Adipose tissue (tissue), 3 donors: ENCODE measurements around the gene LRRC61. TPM values are rescaled to one million over a fixed set of nuclear protein-coding genes. Genes with fewer than 3 reads are reported as not detected.
A peak's percentile ranks its signal among the peaks of the same experiment; 100 is the strongest.

Experiments used
- H3K27ac ChIP-seq: one replicate; pipeline ENCODE4 v1.5.1; 2013; ENCODE audit warnings: low read depth, low read length
- WGBS, 3 donors: extraction: QIAGEN DNeasy Blood & Tissue Kit; methylation state at CpG; one replicate each; pipeline ENCODE4 v1.1.7; 2013; 5-methylcytosine and 5-hydroxymethylcytosine counted together
- polyA plus RNA-seq, 3 donors: library from polyadenylated mRNA; stranded (reverse); fragments of 200-250 nt; gene quantifications; one replicate each; pipeline ENCODE4 v1.2.3, GENCODE V29; 2013
- donor health status: healthy with polysubstance abuse.
- donor health status: Bipolar disorder and iron deficiency.
- donor health status: healthy.

LRRC61 gene
- polyA plus RNA-seq, 3 donors, result 1.3 to 12.1 (median 8.6) TPM

DNA sequence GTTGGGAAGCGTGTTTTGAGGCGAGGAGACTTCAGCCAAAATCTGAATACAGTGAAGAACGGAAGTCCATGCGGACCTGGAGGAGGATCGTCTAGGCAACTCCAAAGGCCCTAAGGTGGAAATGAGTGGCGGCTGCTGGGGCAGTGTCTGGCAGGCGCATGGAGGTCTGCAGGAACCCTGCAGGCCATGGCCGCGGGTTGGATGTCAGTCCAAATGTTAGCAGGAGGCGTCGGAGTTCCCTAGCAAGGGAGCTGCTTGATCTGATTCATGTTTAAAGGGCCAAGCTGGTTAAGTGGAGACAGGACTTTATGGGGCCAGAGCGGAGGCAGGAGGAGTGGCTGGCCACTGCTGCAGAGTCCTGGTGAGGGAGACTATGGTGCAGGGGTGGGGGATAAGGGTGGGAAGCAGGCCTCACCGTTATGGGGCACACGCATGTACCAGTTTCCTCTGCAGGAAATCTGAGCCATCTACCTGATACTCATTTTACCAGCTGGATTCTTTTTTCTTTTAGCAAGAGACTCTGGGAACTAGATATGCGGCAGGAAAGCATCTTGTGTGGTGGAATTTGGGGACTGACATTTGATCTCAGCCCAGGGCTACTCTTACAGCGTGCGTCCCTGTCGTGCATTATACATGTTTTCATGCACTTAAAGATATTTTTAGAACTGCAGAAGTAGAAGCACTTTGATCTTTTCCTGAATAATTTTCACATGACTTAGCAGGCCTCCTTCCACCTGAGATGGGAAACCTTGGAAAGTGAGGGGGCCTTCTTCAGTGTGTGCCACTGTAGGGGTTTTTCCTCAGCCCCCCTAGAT is 38.9 kb downstream of the LRRC61 start:
- WGBS, 3 donors, result 74 to 86% (median 79%) methylated on average over 18 of the region's 18 CpGs
- no peak overlapping the region for H3K27ac ChIP-seq

- 71 to 91% (median 85%) methylated on average over 4 of the region's 4 CpGs for WGBS, 3 donors
These were observed 40.2 kb downstream of the LRRC61 start for GRCh38 chr7:150363370-150363769.

DNA sequence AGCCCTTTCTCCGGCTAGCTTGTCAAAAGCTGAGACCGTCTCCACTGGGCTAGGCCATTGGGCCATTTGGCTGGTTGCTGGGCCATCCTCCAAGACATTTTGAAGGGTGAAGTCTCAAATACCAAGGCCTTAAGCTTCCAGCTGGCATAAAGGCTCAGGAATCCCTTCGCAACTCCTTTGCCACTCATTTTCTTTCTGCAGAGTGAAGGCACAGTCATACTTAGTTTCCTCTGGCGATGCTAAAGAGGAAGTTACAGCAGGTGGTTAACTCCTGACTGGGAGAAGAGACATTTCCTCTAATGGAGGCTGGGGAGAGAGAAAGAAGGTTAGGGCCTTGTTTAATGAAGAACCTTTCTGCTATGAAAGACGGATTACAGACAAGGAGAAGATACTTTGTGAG is 40.7 kb downstream of the LRRC61 start:
- no peak overlapping the region for H3K27ac ChIP-seq
- WGBS, 3 donors, result 43 to 81% (median 47%) methylated on average over 5 of the region's 5 CpGs

More at GRCh38 chr7:150363370-150363769, 40.2 kb downstream of the LRRC61 start:
- H3K27ac ChIP-seq, result no peak overlapping the region

DNA sequence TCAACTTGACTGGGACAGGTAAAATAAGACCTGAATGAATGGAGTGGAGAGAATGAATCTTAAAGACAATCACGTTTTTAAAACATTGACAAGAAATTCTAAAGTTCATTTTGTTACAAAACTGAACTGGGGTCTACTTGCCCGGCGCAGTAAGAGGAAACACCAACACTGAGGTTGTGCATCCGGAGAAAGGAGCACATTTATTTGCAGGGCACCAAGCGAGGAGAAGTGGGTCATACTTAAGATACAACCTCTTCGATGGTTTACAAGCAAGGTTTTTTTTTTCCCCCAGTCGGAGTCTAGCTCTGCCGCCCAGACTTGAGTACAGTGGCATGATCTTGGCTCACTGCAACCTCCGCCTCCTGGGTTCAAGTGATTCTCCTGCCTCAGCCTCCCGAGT is 42.0 kb downstream of the LRRC61 start:
- no peak overlapping the region for H3K27ac ChIP-seq
- WGBS, 3 donors, result 76 to 96% (median 80%) methylated on average over 10 of the region's 10 CpGs

- 66 to 84% (median 71%) methylated on average over 5 of the region's 5 CpGs for WGBS, 3 donors
These were observed 42.7 kb downstream of the LRRC61 start for GRCh38 chr7:150365673-150366398.

DNA sequence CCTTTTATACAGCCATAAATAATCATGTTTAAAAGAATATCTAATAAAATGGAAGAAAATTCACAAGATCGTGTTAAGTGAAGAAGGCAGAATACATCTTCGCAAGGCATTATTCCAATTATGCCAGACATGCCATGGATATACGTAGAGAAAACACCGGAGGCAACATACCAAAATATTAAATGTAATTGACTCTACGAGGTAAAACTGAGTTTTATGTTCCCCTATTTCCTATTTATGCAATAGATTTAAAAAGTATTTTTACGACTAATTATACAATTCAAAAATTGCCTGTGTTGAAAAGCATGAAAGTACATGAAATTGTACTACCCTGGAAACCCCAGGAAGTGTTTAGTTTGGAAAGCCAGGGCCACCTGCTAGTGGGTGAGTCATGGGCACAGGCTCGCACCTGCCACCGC is 44.5 kb downstream of the LRRC61 start:
- peak overlapping the region; percentile 11 for H3K27ac ChIP-seq
- WGBS, 3 donors, result 42 to 55% (median 47%) methylated on average over 8 of the region's 8 CpGs

More at GRCh38 chr7:150365673-150366398, 42.7 kb downstream of the LRRC61 start:
- no peak overlapping the region for H3K27ac ChIP-seq

GRCh38 chr7:150368096-150368883 is 45.1 kb downstream of the LRRC61 start, which contains the start of gene REPIN1:
Gene REPIN1 (plus strand): TSS chr7:150368822. CDS start chr7:150369712, 890 bp downstream.
- H3K27ac ChIP-seq, result peak within 1 kb of the TSS; percentile 34
- WGBS, 3 donors, result 1% methylated on average over 76 to 85 of the region's 85 CpGs

DNA sequence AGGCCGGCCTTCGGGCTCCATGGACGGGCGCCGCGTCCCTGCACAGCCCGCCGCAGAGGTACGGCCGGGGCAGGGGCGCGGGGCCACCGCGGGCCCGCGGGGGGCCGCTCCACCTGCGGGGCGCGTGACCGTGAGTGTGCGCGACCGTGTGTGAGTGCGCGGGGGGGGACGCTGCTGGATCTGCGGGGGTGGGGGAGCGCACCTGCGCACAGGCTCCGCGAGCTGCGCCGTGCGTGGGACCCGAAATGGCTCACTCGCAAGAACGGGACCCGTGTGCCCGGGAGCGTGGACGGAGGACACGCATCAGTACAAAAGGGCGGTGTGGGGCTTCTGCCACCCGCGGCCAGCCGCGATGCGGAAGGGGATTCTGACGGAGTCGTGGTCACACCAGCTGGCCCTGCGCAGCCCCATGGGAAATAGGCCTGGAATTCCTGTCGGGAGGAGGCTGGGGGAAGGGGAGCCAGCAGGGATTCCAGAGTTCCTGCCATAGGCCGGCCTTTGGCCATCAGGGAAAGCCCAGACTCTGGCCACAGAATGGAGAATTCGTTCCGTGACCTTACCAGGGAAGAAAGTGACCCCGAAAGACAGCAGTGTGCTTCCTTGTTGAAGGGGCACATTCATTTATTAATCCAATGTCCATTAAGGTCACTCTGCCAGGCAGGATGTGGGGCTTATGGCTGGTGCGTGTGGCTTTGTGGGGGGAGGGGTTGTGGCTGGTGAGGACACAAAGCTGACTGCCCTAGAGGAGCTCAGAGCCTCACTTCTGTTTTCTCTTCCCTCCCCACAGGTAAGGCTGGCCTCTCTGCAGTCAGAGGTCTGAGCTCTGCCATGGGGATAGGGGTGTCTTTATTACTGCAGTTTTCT is 46.0 kb downstream of the LRRC61 start:
- 0 to 1% (median 0%) methylated on average over 50 to 58 of the region's 58 CpGs for WGBS, 3 donors
- H3K27ac ChIP-seq, result peak overlapping the region; percentile 34

- H3K27ac ChIP-seq, result no peak overlapping the region
- WGBS, 3 donors, result 26 to 34% (median 26%) methylated on average over 20 to 23 of the region's 23 CpGs
These were observed 46.8 kb downstream of the LRRC61 start for GRCh38 chr7:150369748-150370501.

DNA sequence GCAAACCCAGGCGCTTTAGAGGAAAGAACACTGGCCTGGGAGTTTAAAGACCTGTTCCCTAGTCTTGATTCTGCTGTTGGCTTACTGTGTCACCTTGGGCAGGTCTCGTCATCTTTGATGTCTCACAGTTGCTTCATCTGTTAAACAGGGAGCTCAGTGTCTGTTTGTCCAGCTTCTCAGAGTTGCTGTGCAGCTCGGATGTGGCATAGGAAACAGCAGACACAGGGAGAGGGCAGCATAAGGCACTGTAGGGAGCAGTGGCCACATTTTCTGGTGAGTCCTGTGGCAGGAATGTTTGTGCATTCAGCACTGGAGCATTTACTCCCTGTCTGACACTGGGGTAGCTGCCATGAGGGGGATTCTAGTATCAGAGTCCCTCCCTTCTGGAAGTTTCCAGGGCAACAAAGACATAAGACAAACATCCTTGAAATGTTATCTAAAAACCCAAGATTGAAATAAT is 47.5 kb downstream of the LRRC61 start:
- no peak overlapping the region for H3K27ac ChIP-seq
- WGBS, 3 donors, result 56 to 82% (median 71%) methylated on average over 3 of the region's 3 CpGs

GRCh38 chr7:150371131-150371995 is 48.2 kb downstream of the LRRC61 start:
- no peak overlapping the region for H3K27ac ChIP-seq
- WGBS, 3 donors, result 85 to 91% (median 90%) methylated on average over 44 to 48 of the region's 48 CpGs

GRCh38 chr7:150371996-150372270 is 48.8 kb downstream of the LRRC61 start:
- 90 to 95% (median 95%) methylated on average over 17 to 30 of the region's 30 CpGs for WGBS, 3 donors
- H3K27ac ChIP-seq, result no peak overlapping the region

GRCh38 chr7:150372271-150373048 is 49.3 kb downstream of the LRRC61 start:
- WGBS, 3 donors, result 79 to 90% (median 90%) methylated on average over 74 to 79 of the region's 79 CpGs
- no peak overlapping the region for H3K27ac ChIP-seq

- WGBS, 3 donors, result 53 to 82% (median 75%) methylated on average over 21 of the region's 21 CpGs
These were observed 50.1 kb downstream of the LRRC61 start for GRCh38 chr7:150373049-150373801.

GRCh38 chr7:150374026-150374425 is 50.9 kb downstream of the LRRC61 start:
- 84 to 91% (median 89%) methylated on average over 4 of the region's 4 CpGs for WGBS, 3 donors
- H3K27ac ChIP-seq, result no peak overlapping the region

More at GRCh38 chr7:150373049-150373801, 50.1 kb downstream of the LRRC61 start:
- H3K27ac ChIP-seq, result no peak overlapping the region
